HepG2 (cell line): Measurements from ENCODE around the gene ETFA. TPM values are rescaled to one million over a fixed set of nuclear protein-coding genes. Genes with fewer than 3 reads are reported as not detected.

ENCODE experiments used
- MAFG ChIP-seq: sonication (generic); formaldehyde crosslinking; IDR thresholded peaks from 2 replicates; pipeline ENCODE4 v1.5.1; 2020; ENCODE audit warnings: mild to moderate bottlenecking, missing genetic modification reagents
- MEIS2 ChIP-seq: sonication (generic); formaldehyde crosslinking; IDR thresholded peaks from 2 replicates; pipeline ENCODE4 v1.9.0; 2021; ENCODE audit warnings: mild to moderate bottlenecking, missing genetic modification reagents
- MXD4 ChIP-seq: IDR thresholded peaks from 2 replicates; pipeline ENCODE4 v1.6.1; 2016; ENCODE audit warnings: mild to moderate bottlenecking, missing biosample characterization, missing genetic modification reagents
- NFIC ChIP-seq: IDR thresholded peaks from 2 replicates; pipeline ENCODE4 v1.6.1; 2012; ENCODE audit warnings: mild to moderate bottlenecking, low read length, inconsistent platforms
- PAWR ChIP-seq: sonication (generic); formaldehyde crosslinking; IDR thresholded peaks from 2 replicates; pipeline ENCODE4 v1.4.0; 2020; ENCODE audit warnings: missing genetic modification reagents, mild to moderate bottlenecking, borderline replicate concordance
- POGK ChIP-seq: sonication (generic); formaldehyde crosslinking; conservative IDR thresholded peaks from 2 replicates; pipeline ENCODE4 v1.8.0; 2022; ENCODE audit warnings: mild to moderate bottlenecking, moderate library complexity, missing genetic modification reagents
- SCMH1 ChIP-seq: sonication (generic); formaldehyde crosslinking; IDR thresholded peaks from 2 replicates; pipeline ENCODE4 v1.9.0; 2021; ENCODE audit warnings: missing genetic modification reagents, mild to moderate bottlenecking, borderline replicate concordance
- SP5 ChIP-seq: IDR thresholded peaks from 2 replicates; pipeline ENCODE4 v1.6.1; 2016; ENCODE audit warnings: low read depth, borderline replicate concordance
- TCF7 ChIP-seq: sonication (generic); IDR thresholded peaks from 2 replicates; pipeline ENCODE4 v1.6.1; 2016; ENCODE audit warnings: antibody characterized with exemption, low read depth
- THAP7 ChIP-seq: sonication (generic); formaldehyde crosslinking; IDR thresholded peaks from 2 replicates; pipeline ENCODE4 v1.8.1; 2023; ENCODE audit warnings: mild to moderate bottlenecking, missing genetic modification reagents
- ZBED4 ChIP-seq: sonication (generic); formaldehyde crosslinking; IDR thresholded peaks from 2 replicates; pipeline ENCODE4 v1.4.0; 2020; ENCODE audit warnings: missing genetic modification reagents, borderline replicate concordance
- ZNF280D ChIP-seq: sonication (generic); formaldehyde crosslinking; IDR thresholded peaks from 2 replicates; pipeline ENCODE4 v1.5.1; 2020; ENCODE audit warnings: mild to moderate bottlenecking, missing genetic modification reagents
- ZNF354B ChIP-seq: sonication (generic); formaldehyde crosslinking; IDR thresholded peaks from 2 replicates; pipeline ENCODE4 v1.8.0; 2022; ENCODE audit warnings: mild to moderate bottlenecking, missing genetic modification reagents
- ZNF780A ChIP-seq: sonication (generic); formaldehyde crosslinking; IDR thresholded peaks from 2 replicates; pipeline ENCODE4 v1.8.0; 2022; ENCODE audit warnings: mild to moderate bottlenecking, missing genetic modification reagents, moderate library complexity
- ZSCAN21 ChIP-seq: sonication (generic); formaldehyde crosslinking; IDR thresholded peaks from 2 replicates; pipeline ENCODE4 v1.8.0; 2022; ENCODE audit warnings: mild to moderate bottlenecking, missing genetic modification reagents, moderate library complexity, borderline replicate concordance
- polyA plus RNA-seq, 8 experiments: library from polyadenylated mRNA; depleted of rRNA in 3 of 8; stranded (reverse) in 7 of 8; unstranded in 1 of 8; fragments of >200 nt; fragmentation: Illumina TruSeq in 4 of 8; extraction: Trizol in 4 of 8; gene quantifications; 2 replicates each; pipeline versions ENCODE4 v1.2.1 to v1.2.3, GENCODE V29; 2011 to 2016; ENCODE audit warnings: low read depth in 4 of 8, missing spikeins in 1 of 8, mixed read lengths in 1 of 8; ENCODE audit not compliant: insufficient read depth in 1 of 8
- total RNA-seq, 5 experiments: library from RNA; depleted of rRNA; stranded (reverse); fragments of >200 nt; fragmentation: Illumina TruSeq; extraction: Trizol; gene quantifications; 2 replicates each; pipeline ENCODE4 v1.2.3, GENCODE V29; 2016; ENCODE audit warnings: low read depth in 1 of 5
- TF ChIP-seq, protein P1 (sequence below): sonication (generic); formaldehyde crosslinking; IDR thresholded peaks from 2 replicates; pipeline ENCODE4 v1.4.0; 2020; ENCODE audit warnings: missing genetic modification reagents, borderline replicate concordance
- TF ChIP-seq, protein P2 (sequence below): sonication (generic); formaldehyde crosslinking; IDR thresholded peaks from 2 replicates; pipeline ENCODE4 v1.4.0; 2020; ENCODE audit warnings: missing genetic modification reagents

Gene ETFA
- total and polyA plus RNA-seq, 2 of the 13 experiments (the other 11 are each of a cell fraction or from before 2014, with no cell fraction given): 291 to 396 TPM

- TF ChIP-seq ZBED4 (CRISPR knock-in tag) (no peak), MAFG (CRISPR knock-in tag) (no peak), NFIC (no peak), TCF7 (no peak), POGK (CRISPR knock-in tag) (no peak), MXD4 (no peak), ZNF354B (CRISPR knock-in tag) (no peak), SP5 (CRISPR knock-in tag) (no peak), SCMH1 (CRISPR knock-in tag) (no peak), PAWR (no peak), ZNF780A (no peak), THAP7 (no peak), ZNF280D (CRISPR knock-in tag) (no peak), MEIS2 (CRISPR knock-in tag) (no peak), ZSCAN21 (no peak)
- TF ChIP-seq, protein P1, sequence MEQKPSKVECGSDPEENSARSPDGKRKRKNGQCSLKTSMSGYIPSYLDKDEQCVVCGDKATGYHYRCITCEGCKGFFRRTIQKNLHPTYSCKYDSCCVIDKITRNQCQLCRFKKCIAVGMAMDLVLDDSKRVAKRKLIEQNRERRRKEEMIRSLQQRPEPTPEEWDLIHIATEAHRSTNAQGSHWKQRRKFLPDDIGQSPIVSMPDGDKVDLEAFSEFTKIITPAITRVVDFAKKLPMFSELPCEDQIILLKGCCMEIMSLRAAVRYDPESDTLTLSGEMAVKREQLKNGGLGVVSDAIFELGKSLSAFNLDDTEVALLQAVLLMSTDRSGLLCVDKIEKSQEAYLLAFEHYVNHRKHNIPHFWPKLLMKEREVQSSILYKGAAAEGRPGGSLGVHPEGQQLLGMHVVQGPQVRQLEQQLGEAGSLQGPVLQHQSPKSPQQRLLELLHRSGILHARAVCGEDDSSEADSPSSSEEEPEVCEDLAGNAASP (CRISPR knock-in tag): no peak
- TF ChIP-seq, protein P2, sequence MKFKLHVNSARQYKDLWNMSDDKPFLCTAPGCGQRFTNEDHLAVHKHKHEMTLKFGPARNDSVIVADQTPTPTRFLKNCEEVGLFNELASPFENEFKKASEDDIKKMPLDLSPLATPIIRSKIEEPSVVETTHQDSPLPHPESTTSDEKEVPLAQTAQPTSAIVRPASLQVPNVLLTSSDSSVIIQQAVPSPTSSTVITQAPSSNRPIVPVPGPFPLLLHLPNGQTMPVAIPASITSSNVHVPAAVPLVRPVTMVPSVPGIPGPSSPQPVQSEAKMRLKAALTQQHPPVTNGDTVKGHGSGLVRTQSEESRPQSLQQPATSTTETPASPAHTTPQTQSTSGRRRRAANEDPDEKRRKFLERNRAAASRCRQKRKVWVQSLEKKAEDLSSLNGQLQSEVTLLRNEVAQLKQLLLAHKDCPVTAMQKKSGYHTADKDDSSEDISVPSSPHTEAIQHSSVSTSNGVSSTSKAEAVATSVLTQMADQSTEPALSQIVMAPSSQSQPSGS (CRISPR knock-in tag): 0 out of 2 replicates have a peak, but pooled peaks have one; percentile 30
Observed at GRCh38 chr15:76312540-76313174, 1.4 kb upstream of the ETFA start (continued).
